Neural cell (in vitro differentiated cells): Measurements from ENCODE around the gene ICAM2.

ENCODE experiments used
- CTCF ChIP-seq: fragments of 450-650 bp; IDR thresholded peaks from 2 replicates; pipeline ENCODE4 v1.5.1; 2014; ENCODE audit warnings: antibody characterized with exemption, mild to moderate bottlenecking, moderate library complexity; ENCODE audit not compliant: poor library complexity, severe bottlenecking
- EP300 ChIP-seq: fragments of 450-650 bp; conservative IDR thresholded peaks from 2 replicates; pipeline ENCODE4 v1.6.1; 2014; ENCODE audit warnings: antibody characterized with exemption, mild to moderate bottlenecking, moderate library complexity; ENCODE audit not compliant: poor library complexity, severe bottlenecking
- EZH2 ChIP-seq: fragments of 200-600, 300-800 bp; shearing (Covaris generic), sonication (generic); IDR thresholded peaks from 2 replicates; pipeline ENCODE4 v1.6.1; 2014; ENCODE audit warnings: antibody characterized with exemption, low read length, borderline replicate concordance, mild to moderate bottlenecking; ENCODE audit not compliant: insufficient read depth, poor library complexity, severe bottlenecking
- MXI1 ChIP-seq: fragments of 450-650 bp; conservative IDR thresholded peaks from 2 replicates; pipeline ENCODE4 v1.6.1; 2014; ENCODE audit warnings: antibody characterized with exemption, mild to moderate bottlenecking; ENCODE audit not compliant: poor library complexity, severe bottlenecking
- POLR2AphosphoS5 ChIP-seq: IDR thresholded peaks from 2 replicates; pipeline ENCODE4 v1.6.1; 2012
- RAD21 ChIP-seq: fragments of 450-650 bp; conservative IDR thresholded peaks from 2 replicates; pipeline ENCODE4 v1.6.1; 2014; ENCODE audit warnings: antibody characterized with exemption, mild to moderate bottlenecking, moderate library complexity
- REST ChIP-seq: IDR thresholded peaks from 2 replicates; pipeline ENCODE4 v1.6.1; 2012; ENCODE audit warnings: borderline replicate concordance
- SMC3 ChIP-seq: fragments of 450-650 bp; conservative IDR thresholded peaks from 2 replicates; pipeline ENCODE4 v1.6.1; 2014; ENCODE audit warnings: antibody characterized with exemption, mild to moderate bottlenecking, moderate library complexity; ENCODE audit not compliant: poor library complexity
- TAF1 ChIP-seq: IDR thresholded peaks from 2 replicates; pipeline ENCODE4 v1.6.1; 2012; ENCODE audit warnings: low read depth

GRCh38 chr17:64039106-64039400 is 18.6 kb upstream of the ICAM2 start:
- TF ChIP-seq CTCF (no peak), TAF1 (no peak), POLR2AphosphoS5 (no peak), EP300 (no peak), SMC3 (no peak), REST (no peak), RAD21 (no peak), EZH2 (no peak), MXI1 (no peak)
